Measurements from ENCODE around the gene RMND5A. TPM values are rescaled to one million over a fixed set of nuclear protein-coding genes. Genes with fewer than 3 reads are reported as not detected.
"Not testable (repeated sequence)": the region's sequence is repeated elsewhere in the genome, so short reads cannot be mapped to it uniquely, and the experiment has no call there.

The RMND5A gene
- total RNA-seq (2014; rRNA removed; shearing (Covaris generic)): 19.5 and 22.2 TPM in 2 replicates

DNA sequence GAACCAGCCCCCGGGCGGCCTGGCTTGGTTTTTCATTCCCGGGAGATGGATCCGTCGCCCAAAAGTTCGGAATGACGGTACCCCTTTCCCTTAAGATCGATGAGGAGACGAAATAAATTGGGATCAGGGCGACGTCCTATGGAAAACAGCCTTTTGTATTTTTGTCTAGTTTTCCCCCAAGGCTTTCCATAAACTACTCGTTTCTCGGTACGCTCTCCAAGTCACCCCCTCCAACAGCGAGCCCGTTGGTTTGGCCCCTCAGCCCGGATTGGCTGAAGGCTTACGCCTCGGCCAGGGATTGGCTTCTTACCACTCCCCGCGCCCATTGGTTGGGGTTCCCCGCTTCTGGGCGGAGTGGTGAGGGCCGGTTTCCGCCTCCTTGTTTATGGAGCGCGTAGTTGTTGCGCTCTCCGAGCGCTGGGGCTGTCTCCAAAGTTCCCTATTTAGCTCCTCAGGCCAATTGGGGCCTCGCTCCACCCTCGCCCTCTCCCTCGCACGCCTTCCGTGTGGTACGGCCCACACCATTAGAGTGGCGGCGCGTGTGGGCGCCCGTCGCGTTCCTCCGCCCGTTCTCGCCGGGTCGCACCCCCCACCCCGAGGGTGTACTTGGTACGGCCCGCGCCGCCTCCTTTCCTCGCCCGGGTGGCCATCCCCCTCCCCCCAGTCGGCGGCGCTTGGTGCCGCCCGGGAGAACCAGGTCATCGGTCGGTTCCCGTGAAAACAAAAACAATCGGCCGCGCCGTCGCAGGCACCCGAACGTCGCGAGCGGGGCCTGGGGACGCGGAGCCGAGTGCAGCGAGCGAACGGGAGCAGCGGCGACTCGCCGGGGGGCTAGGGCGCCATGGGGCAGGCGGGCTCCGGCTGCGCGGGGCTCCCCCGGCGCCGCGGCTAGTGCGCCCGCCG lies at the start of gene RMND5A:
RMND5A (plus strand) TSS at position 655 of the 903 bp plus-strand sequence. CDS start 377 bp downstream, outside the sequence.
- DNase-seq (ENCODE audit: low read depth): peak; percentile 90

GRCh38 chr2:86671337-86671981 lies 48.6 kb upstream of the RMND5A start:
- no peak for DNase-seq (ENCODE audit: low read depth)

- DNase-seq (ENCODE audit: low read depth): no peak
Measured at GRCh38 chr2:86672027-86672545, 48.0 kb upstream of the RMND5A start.

DNA sequence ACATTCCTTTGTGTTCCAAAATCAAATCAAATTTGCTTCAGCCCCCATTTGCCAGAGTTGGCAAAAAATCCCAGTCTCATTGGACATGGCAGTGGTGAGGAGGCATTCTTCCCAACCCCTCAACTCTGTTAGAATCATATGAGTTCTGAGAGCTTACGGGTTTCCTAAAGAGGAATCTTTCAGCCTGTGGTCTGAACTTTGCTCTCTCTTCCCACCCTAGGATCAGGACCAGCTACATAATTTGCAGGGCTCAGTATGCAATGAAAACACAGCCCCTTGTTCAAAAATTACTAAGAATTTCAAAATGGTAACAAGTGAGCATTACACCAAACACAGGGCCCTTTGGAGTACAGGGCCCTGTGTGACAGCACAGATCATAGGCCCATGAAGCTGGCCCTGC lies 47.1 kb upstream of the RMND5A start:
- DNase-seq (ENCODE audit: low read depth): no peak

- no peak for DNase-seq (ENCODE audit: low read depth)
Measured at GRCh38 chr2:86673986-86674670, 46.0 kb upstream of the RMND5A start.

DNA sequence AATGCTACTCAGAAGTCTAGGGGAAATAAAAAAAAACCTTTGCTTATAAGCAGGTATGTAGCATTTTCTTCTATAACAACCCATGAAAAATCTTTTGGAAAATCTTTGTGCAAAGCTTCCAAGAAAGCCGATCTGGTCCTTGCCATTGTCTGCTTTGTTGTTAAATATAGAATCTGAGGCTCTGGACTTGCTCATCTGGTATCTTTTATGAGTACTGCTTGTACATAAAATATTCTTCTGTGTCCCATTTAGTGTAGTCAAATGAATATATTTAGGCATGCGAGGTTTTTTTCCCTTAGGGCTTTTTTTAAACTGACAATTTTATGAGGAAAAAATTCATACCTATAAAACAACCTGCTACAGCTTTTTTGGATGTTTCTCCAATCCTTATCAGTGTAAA lies 45.0 kb upstream of the RMND5A start:
- no peak for DNase-seq (ENCODE audit: low read depth)

GRCh38 chr2:86675511-86676015 lies 44.5 kb upstream of the RMND5A start:
- no peak for DNase-seq (ENCODE audit: low read depth)

GRCh38 chr2:86677816-86678215 lies 42.3 kb upstream of the RMND5A start:
- DNase-seq (ENCODE audit: low read depth): no peak

DNA sequence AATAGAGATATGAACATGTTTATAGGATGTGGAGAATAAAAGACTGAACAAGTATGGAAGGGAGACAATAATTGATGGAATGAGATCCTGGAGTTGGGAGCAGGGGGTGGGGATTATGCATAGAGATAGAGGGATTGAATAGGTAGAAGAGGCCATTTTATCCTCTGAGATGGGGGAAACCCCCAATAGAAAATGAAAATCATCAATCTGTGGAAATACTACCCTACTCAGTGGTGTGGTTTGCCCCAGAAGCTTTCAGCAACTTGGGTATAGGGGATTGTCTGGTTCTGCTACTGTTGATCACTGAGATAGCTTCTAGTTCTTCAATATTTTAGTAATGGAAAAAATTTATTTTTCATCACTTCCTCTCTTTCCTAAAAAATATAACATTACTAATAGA lies 41.1 kb upstream of the RMND5A start:
- no peak for DNase-seq (ENCODE audit: low read depth)

DNA sequence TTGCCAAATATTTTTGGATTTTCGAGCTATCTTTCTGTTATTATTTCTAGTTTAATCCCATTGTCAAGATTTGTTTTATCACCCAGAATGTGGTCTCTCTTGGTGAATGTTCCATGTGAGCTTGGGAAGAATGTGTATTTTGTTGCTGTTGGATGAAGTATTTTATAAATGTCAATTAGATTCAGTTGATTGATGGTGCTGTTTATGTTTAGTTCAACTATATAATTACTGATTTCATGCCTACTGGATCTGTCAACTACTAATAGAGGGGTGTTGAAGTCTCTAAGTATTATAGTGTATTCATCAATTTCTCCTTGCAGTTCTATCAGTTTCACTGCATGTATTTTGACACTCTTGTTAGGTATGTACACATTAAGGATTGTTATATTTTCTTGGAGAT lies 34.7 kb upstream of the RMND5A start:
- no peak for DNase-seq (ENCODE audit: low read depth)

GRCh38 chr2:86686460-86686859 lies 33.6 kb upstream of the RMND5A start:
- no peak for DNase-seq (ENCODE audit: low read depth)

DNA sequence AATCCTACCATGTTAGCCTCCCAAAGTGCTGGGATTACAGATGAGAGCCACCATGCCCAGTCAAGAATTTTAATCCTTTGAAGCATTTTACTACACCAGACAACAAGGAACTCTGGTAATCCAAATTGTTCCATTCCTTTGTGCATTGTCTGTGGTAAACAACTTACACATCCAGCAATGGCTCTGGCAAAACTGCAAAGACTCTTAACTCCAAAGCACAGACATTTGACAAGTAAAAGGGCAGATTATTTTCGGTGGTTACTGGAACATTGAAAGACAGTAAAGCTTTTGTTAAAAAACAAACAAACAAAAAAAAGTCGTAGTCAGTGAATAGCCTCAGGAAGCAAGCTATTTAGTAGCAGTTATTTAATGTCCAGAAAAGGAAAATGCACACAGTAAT lies 33.2 kb upstream of the RMND5A start:
- DNase-seq (ENCODE audit: low read depth): peak; percentile 28

DNA sequence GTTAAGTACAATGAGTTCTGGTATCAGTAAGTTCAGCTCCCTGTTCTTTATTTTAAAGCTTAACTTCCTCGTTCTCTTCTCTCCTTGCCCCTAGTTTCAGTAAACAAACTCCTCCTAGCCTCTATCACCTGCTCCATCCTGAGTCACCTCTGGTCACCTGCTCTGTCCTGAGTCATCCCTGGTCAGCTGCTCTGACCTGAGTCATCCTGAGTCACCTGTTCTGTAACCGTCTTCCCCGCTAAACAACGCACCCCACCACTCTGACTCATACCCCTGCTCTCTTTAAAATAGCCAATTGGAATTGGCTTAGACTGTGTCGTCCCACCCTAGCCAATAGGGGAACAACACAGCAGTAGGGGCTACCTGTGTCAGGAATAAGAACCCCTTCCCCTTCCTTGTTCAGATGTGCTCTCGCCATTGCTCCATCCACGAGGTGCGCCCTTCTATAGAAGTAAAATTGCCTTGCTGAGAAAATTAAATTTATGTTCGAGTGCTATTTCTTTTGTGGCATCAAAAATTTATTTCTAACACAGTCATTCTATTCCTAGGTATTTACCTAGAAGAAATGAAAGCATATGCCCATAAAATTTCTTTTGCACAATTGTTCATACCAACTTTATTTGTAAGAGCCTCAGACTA lies 24.9 kb upstream of the RMND5A start:
- peak; percentile 44 for DNase-seq (ENCODE audit: low read depth)

- DNase-seq (ENCODE audit: low read depth): no peak
Measured at GRCh38 chr2:86697551-86698104, 22.5 kb upstream of the RMND5A start.

GRCh38 chr2:86700690-86701089 lies 19.4 kb upstream of the RMND5A start:
- no peak for DNase-seq (ENCODE audit: low read depth)

GRCh38 chr2:86703704-86704361 lies 16.3 kb upstream of the RMND5A start:
- peak; percentile 86 for DNase-seq (ENCODE audit: low read depth)

- DNase-seq (ENCODE audit: low read depth): peak; percentile 87
Measured at GRCh38 chr2:86704459-86704971, 15.6 kb upstream of the RMND5A start.

DNA sequence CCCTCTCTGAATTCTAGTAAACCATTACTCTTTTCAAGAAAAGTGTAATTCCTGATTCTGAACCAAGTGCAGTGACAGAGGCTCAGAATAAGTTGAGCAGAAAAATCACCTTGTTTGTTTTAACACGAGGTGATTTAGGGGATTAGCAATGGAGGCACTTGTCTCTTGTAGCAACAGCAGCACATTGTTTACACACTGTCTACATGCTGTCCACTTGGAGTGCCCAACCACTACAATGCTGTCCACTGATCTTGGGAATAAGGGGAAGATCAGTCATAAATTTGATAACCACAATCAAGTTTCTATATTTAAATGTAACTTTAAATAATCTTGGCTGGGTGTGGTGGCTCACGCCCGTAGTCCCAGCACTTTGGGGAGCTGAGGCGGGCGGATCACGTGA lies 13.9 kb upstream of the RMND5A start:
- DNase-seq (ENCODE audit: low read depth): no peak

- DNase-seq (ENCODE audit: low read depth): no peak
Measured at GRCh38 chr2:86706935-86707334, 13.2 kb upstream of the RMND5A start.

- DNase-seq (ENCODE audit: low read depth): not testable (repeated sequence)
Measured at GRCh38 chr2:86708126-86708525, 12.0 kb upstream of the RMND5A start.
